GM18909 (cell line): ENCODE measurements around the gene LAMA2.
"Not testable (repeated sequence)": the region's sequence is repeated elsewhere in the genome, so short reads cannot be mapped to it uniquely, and the experiment has no call there.

Experiments
- ATAC-seq: cut with Tn5 transposase; IDR thresholded peaks from one replicate; pipeline ENCODE4 v1.9.1; 2021; ENCODE audit warnings: mild to moderate bottlenecking; ENCODE audit not compliant: unreplicated experiment, poor library complexity

LAMA2 gene

GRCh38 chr6:129006724-129007514, 124.0 kb downstream of the LAMA2 start:
- no peak for ATAC-seq

GRCh38 chr6:129007701-129008373, 124.9 kb downstream of the LAMA2 start:
- no peak for ATAC-seq

GRCh38 chr6:129008591-129008990, 125.7 kb downstream of the LAMA2 start:
- no peak for ATAC-seq

GRCh38 chr6:129009851-129010250, 126.9 kb downstream of the LAMA2 start:
- no peak for ATAC-seq

GRCh38 chr6:129014302-129014701, 131.4 kb downstream of the LAMA2 start:
- ATAC-seq = no peak

GRCh38 chr6:129015721-129016120, 132.8 kb downstream of the LAMA2 start:
- ATAC-seq = no peak

GRCh38 chr6:129016844-129017243, 133.9 kb downstream of the LAMA2 start:
- no peak for ATAC-seq

- ATAC-seq = no peak
Measured at GRCh38 chr6:129022011-129022553, 139.1 kb downstream of the LAMA2 start.

GRCh38 chr6:129026601-129027000, 143.7 kb downstream of the LAMA2 start:
- no peak for ATAC-seq

- ATAC-seq = no peak
Measured at GRCh38 chr6:129029778-129030177, 146.8 kb downstream of the LAMA2 start.

- no peak for ATAC-seq
Measured at GRCh38 chr6:129030215-129030614, 147.3 kb downstream of the LAMA2 start.

- ATAC-seq = no peak
Measured at GRCh38 chr6:129031051-129031599, 148.2 kb downstream of the LAMA2 start.

- ATAC-seq = no peak
Measured at GRCh38 chr6:129032602-129033001, 149.7 kb downstream of the LAMA2 start.

GRCh38 chr6:129033180-129033579, 150.2 kb downstream of the LAMA2 start:
- ATAC-seq = no peak

GRCh38 chr6:129033581-129033980, 150.6 kb downstream of the LAMA2 start:
- no peak for ATAC-seq

- no peak for ATAC-seq
Measured at GRCh38 chr6:129041563-129041962, 158.6 kb downstream of the LAMA2 start.

- ATAC-seq = no peak
Measured at GRCh38 chr6:129046526-129046925, 163.6 kb downstream of the LAMA2 start.

GRCh38 chr6:129047834-129048233, 164.9 kb downstream of the LAMA2 start:
- no peak for ATAC-seq

GRCh38 chr6:129050086-129050485, 167.1 kb downstream of the LAMA2 start:
- ATAC-seq = no peak

- not testable (repeated sequence) for ATAC-seq
Measured at GRCh38 chr6:129053143-129053542, 170.2 kb downstream of the LAMA2 start.

- no peak for ATAC-seq
Measured at GRCh38 chr6:129055796-129056195, 172.9 kb downstream of the LAMA2 start.
